Right ventricle myocardium inferior (tissue), 1 donor: ENCODE data around the gene ARHGEF2. TPM values are rescaled to one million over a fixed set of nuclear protein-coding genes. Genes with fewer than 3 reads are reported as not detected.

ENCODE experiments used
- ATAC-seq: fragments of 200-7000 bp; cut with Tn5 transposase; one replicate; pipeline ENCODE4 v1.9.1; 2020; ENCODE audit warnings: mild to moderate bottlenecking, moderate library complexity
- DNase-seq: peaks from one replicate; pipeline ENCODE4 v3.0.0; 2021; ENCODE audit errors: missing footprints
- intact Hi-C: fragments of 100-400 bp; cut with DNase I; formaldehyde crosslinking; loops from one replicate; pipeline ENCODE4 v1.11.0; 2022
- long read RNA-seq: library from polyadenylated mRNA; unstranded; transcript quantifications from one replicate; pipeline ENCODE4 v2.0.0, GENCODE V29; 2021
- total RNA-seq: library from RNA; stranded (reverse); fragmentation: NEBNext Ultra II Directional; extraction: Animal tissue kit (Norgen Biotek cat#: 25700); gene quantifications from one replicate; pipeline ENCODE4 v1.2.1, GENCODE V29; 2021
- donor health status: DM: no; HTN: yes; CAD: no; lungs with severe emphysema.

The ARHGEF2 gene
- 61.8 TPM for total RNA-seq
- long read RNA-seq, partial matches to known transcripts: 3 of 7 reads
- long read RNA-seq, other reads (novel, unspliced or antisense): 4 of 7 reads

GRCh38 chr1:155978325-155978972 lies at the start of gene ARHGEF2:
ARHGEF2 (minus strand) TSS chr1:155978547; CDS start chr1:155978427, 120 bp downstream.
- intact Hi-C loops: loop anchor here (2.0 to 5.0 kb wide), 2 partner anchors 16 to 36 kb away; partner anchors contain the start of gene RXFP4
- DNase-seq (peak; percentile 94), ATAC-seq (peak; percentile 71)

- DNase-seq: no peak
- intact Hi-C loops: no loop called here
- ATAC-seq: no peak
Observed at GRCh38 chr1:156026588-156026987, 48.2 kb upstream of the ARHGEF2 start.

- intact Hi-C loops: no loop called here
- peak; percentile 62 for ATAC-seq
- no peak for DNase-seq
Observed at GRCh38 chr1:156025876-156026275, 47.5 kb upstream of the ARHGEF2 start.

GRCh38 chr1:156024801-156025200 lies 46.5 kb upstream of the ARHGEF2 start:
- DNase-seq (no peak), ATAC-seq (no peak)
- intact Hi-C loops: no loop called here

- no peak for ATAC-seq
- intact Hi-C loops: loop anchor here (2.0 kb wide), 1 partner anchor 31 kb away; the partner anchor contains the start of gene UBQLN4
- DNase-seq: no peak
Observed at GRCh38 chr1:156021954-156022353, 43.6 kb upstream of the ARHGEF2 start.

GRCh38 chr1:156021093-156021428 lies 42.7 kb upstream of the ARHGEF2 start:
- DNase-seq (no peak), ATAC-seq (no peak)
- intact Hi-C loops: loop anchor here (2.0 kb wide), 1 partner anchor 32 kb away; the partner anchor contains the start of gene UBQLN4

GRCh38 chr1:156020293-156021092 lies 42.1 kb upstream of the ARHGEF2 start, which contains the start of gene SSR2:
SSR2 (minus strand) TSS chr1:156020951; CDS start chr1:156020167, 784 bp downstream.
- intact Hi-C loops: loop anchor here (2.0 kb wide), 1 partner anchor 32 kb away; the partner anchor contains the start of gene UBQLN4
- ATAC-seq (peak; percentile 98), DNase-seq (peak; percentile 90)

- no peak for ATAC-seq
- no peak for DNase-seq
- intact Hi-C loops: loop anchor here (2.0 kb wide), 1 partner anchor 33 kb away; the partner anchor contains the start of gene UBQLN4
Observed at GRCh38 chr1:156019946-156020292, 41.6 kb upstream of the ARHGEF2 start.

GRCh38 chr1:156014829-156015228 lies 36.5 kb upstream of the ARHGEF2 start:
- intact Hi-C loops: no loop called here
- DNase-seq (no peak), ATAC-seq (no peak)

GRCh38 chr1:156012051-156012817 lies 33.9 kb upstream of the ARHGEF2 start:
- intact Hi-C loops: no loop called here
- ATAC-seq: no peak
- no peak for DNase-seq

GRCh38 chr1:156009404-156009803 lies 31.1 kb upstream of the ARHGEF2 start:
- DNase-seq (no peak), ATAC-seq (no peak)
- intact Hi-C loops: no loop called here

- ATAC-seq: no peak
- intact Hi-C loops: no loop called here
Observed at GRCh38 chr1:156006666-156007376, 28.5 kb upstream of the ARHGEF2 start.

GRCh38 chr1:156004843-156005584 lies 26.7 kb upstream of the ARHGEF2 start:
- no peak for DNase-seq
- intact Hi-C loops: no loop called here
- no peak for ATAC-seq

More at GRCh38 chr1:156006666-156007376, 28.5 kb upstream of the ARHGEF2 start:
- DNase-seq: no peak

- intact Hi-C loops: no loop called here
- no peak for DNase-seq
- no peak for ATAC-seq
Observed at GRCh38 chr1:156003923-156004188, 25.5 kb upstream of the ARHGEF2 start.

GRCh38 chr1:156002188-156002911 lies 24.0 kb upstream of the ARHGEF2 start:
- ATAC-seq: no peak
- intact Hi-C loops: no loop called here
- no peak for DNase-seq

- DNase-seq (no peak), ATAC-seq (no peak)
- intact Hi-C loops: no loop called here
Observed at GRCh38 chr1:156001662-156002171, 23.4 kb upstream of the ARHGEF2 start.

GRCh38 chr1:156001021-156001661 lies 22.8 kb upstream of the ARHGEF2 start:
- ATAC-seq (no peak), DNase-seq (no peak)
- intact Hi-C loops: no loop called here
